Colonic mucosa (tissue), 4 donors: ENCODE data around the gene SERBP1. TPM values are rescaled to one million over a fixed set of nuclear protein-coding genes. Genes with fewer than 3 reads are reported as not detected.
"Not testable (repeated sequence)": the region's sequence is repeated elsewhere in the genome, so short reads cannot be mapped to it uniquely, and the experiment has no call there.

Experiments
- DNase-seq: peaks from one replicate; pipeline ENCODE4 v3.0.0-alpha.2; 2020
- H3K27ac ChIP-seq: fragments of 200-600 bp; one replicate; pipeline ENCODE4 v1.8.0; 2021
- H3K27me3 ChIP-seq: fragments of 200-600 bp; one replicate; pipeline ENCODE4 v1.8.0; 2021
- H3K36me3 ChIP-seq: fragments of 200-600 bp; one replicate; pipeline ENCODE4 v1.8.0; 2021
- H3K4me1 ChIP-seq: fragments of 200-600 bp; one replicate; pipeline ENCODE4 v1.8.0; 2021; ENCODE audit warnings: mild to moderate bottlenecking
- H3K4me3 ChIP-seq: fragments of 200-600 bp; one replicate; pipeline ENCODE4 v1.8.0; 2021
- H3K9ac ChIP-seq, 2 donors: one replicate each; pipeline ENCODE4 v1.7.0; 2013; ENCODE audit warnings: control low read depth in 2 of 2, low read depth in 2 of 2, low read length in 2 of 2
- H3K9me3 ChIP-seq: fragments of 200-600 bp; one replicate; pipeline ENCODE4 v1.8.0; 2021
- intact Hi-C: fragments of 100-400 bp; cut with DNase I; formaldehyde crosslinking; loops from one replicate; pipeline ENCODE4 v1.14.1; 2022
- total RNA-seq, 2 donors: library from RNA; stranded (reverse); fragmentation: NEBNext Ultra II Directional in 1 of 2; extraction: Animal tissue kit (Norgen Biotek cat#: 25700) in 1 of 2; gene quantifications; one replicate each; pipeline ENCODE4 v1.2.1, GENCODE V29; 2021
- TF ChIP-seq, protein P1 (sequence below): fragments of 200-600 bp; IDR thresholded peaks from one replicate; pipeline ENCODE4 v1.8.0; 2022; ENCODE audit warnings: antibody characterized with exemption, mild to moderate bottlenecking
- donor health status: healthy.
- donor health status: DM: no; HTN: no; CAD: no.
- donor health status: DM: no; HTN: no; CAD: no.

The SERBP1 gene
- total RNA-seq, 2 donors from 2014 or later = 152 to 260 TPM

DNA sequence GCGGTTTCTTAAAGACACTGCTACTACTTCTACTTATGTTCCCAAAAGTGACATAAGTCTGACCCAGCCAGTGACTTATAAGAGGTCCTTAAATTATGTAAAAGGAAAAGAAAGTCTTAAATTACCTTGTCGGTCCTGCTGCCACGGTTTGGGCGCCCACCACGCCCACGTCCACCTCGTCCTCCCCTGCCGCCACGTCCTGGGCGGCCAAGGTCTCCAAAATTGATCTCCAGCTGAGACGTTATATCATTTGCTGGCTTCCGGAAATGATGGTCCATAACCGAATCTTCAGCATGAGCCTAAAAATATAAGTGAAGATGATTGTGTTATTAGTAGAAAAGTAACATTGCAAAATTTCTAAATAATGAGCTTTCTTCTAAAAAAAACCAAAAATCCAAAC, 15.2 kb downstream of the SERBP1 start:
- no peaks in the 10 kb centered on the region for H3K4me1 ChIP-seq
- no peak overlapping the region for H3K27ac ChIP-seq
- TF ChIP-seq, protein P1, sequence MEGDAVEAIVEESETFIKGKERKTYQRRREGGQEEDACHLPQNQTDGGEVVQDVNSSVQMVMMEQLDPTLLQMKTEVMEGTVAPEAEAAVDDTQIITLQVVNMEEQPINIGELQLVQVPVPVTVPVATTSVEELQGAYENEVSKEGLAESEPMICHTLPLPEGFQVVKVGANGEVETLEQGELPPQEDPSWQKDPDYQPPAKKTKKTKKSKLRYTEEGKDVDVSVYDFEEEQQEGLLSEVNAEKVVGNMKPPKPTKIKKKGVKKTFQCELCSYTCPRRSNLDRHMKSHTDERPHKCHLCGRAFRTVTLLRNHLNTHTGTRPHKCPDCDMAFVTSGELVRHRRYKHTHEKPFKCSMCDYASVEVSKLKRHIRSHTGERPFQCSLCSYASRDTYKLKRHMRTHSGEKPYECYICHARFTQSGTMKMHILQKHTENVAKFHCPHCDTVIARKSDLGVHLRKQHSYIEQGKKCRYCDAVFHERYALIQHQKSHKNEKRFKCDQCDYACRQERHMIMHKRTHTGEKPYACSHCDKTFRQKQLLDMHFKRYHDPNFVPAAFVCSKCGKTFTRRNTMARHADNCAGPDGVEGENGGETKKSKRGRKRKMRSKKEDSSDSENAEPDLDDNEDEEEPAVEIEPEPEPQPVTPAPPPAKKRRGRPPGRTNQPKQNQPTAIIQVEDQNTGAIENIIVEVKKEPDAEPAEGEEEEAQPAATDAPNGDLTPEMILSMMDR = no peak
- no peak for DNase-seq
- no peak overlapping the region for H3K4me3 ChIP-seq
- H3K27me3 ChIP-seq = no peaks in the 10 kb centered on the region
- H3K36me3 ChIP-seq = no peaks in the 10 kb centered on the region
- no peak overlapping the region for H3K9ac ChIP-seq
- intact Hi-C loops = no loop called here
- H3K9me3 ChIP-seq = no peaks in the 10 kb centered on the region

DNA sequence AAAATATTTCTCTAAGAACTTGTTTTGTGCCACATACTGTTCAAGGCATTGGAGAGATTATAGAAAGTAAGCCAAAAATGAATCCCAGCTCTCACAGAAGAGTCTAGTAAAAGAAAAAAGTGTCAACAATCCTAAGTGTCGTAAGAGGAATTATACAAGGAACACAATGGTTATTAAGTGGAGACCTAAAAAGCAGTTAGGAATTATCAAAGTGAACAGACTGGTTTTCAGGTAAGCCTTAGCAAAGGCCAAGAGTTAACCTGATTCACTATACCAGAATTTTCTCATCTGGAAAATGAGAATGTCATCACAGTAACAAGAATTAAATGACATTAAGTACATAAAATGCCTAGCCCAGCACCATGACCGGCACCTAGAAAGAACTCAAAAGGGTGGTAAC, 15.6 kb downstream of the SERBP1 start:
- TF ChIP-seq, protein P1 = no peak
- no peak overlapping the region for H3K9ac ChIP-seq
- H3K9me3 ChIP-seq = no peaks in the 10 kb centered on the region
- no peaks in the 10 kb centered on the region for H3K4me1 ChIP-seq
- intact Hi-C loops = no loop called here
- no peaks in the 10 kb centered on the region for H3K27me3 ChIP-seq
- H3K36me3 ChIP-seq = no peaks in the 10 kb centered on the region
- H3K27ac ChIP-seq = no peak overlapping the region
- H3K4me3 ChIP-seq = no peak overlapping the region
- DNase-seq = no peak

DNA sequence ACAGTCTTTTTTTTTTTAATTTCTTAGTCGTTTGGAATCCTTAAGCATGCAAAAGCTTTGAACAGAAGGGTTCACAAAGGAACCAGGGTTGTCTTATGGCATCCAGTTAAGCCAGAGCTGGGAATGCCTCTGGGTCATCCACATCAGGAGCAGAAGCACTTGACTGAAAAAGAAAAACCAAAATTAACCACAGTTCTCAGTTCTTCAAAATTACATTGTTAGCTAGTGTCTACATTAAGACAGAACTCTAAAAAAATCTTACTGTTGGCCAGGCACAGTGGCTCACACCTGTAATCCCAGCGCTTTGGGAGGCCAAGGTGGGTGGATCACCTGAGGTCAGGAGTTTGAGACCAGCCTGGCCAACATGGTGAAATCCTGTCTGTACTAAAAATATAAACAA, 17.1 kb downstream of the SERBP1 start:
- H3K9me3 ChIP-seq, H3K4me1 ChIP-seq, H3K36me3 ChIP-seq, intact Hi-C loops, H3K4me3 ChIP-seq, DNase-seq, H3K9ac ChIP-seq, H3K27ac ChIP-seq, H3K27me3 ChIP-seq: not testable (repeated sequence)

DNA sequence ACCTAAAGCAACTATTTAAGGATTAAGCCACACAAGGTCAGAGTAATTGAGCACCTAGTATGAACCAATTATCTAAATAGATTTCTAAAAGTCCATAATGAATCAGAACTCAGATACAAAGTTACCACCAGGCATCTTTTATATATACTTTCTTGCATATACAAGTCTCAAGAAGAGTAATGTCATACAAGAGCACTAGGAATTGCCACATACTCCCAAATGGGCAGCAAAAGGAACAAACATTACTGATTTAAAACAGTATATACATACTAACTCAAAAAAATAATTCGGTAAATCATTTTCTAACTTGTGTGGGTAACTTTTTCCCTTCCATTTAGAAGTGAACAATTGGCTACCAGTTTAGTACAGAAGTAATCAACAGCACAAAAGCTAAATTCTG, 22.1 kb downstream of the SERBP1 start:
- TF ChIP-seq, protein P1 = no peak
- Histone ChIP-seq H3K4me3 (no peak overlapping the region), H3K9me3 (no peaks in the 10 kb centered on the region), H3K4me1 (no peaks in the 10 kb centered on the region), H3K36me3 (no peaks in the 10 kb centered on the region), H3K27me3 (no peaks in the 10 kb centered on the region), H3K27ac (no peak overlapping the region), H3K9ac (no peak overlapping the region)
- intact Hi-C loops = no loop called here
- no peak for DNase-seq

DNA sequence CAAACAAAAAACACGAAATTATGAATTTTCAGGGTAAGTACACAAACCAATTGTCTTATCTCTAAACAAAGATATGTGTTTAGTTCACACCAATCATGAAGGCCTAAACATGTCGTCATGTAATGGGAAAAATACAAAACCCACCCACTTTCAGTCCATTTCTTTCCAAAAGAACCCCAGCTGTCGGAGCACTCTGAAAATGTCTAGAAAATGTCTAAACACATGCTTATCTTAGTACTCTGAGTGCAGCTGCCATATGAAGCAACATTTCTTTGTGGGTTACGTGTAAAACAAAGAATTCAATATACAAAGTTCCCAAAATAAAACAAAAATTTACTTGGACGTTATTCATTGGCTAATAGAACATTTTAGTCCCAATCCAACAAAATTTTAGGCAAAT, 22.7 kb downstream of the SERBP1 start:
- intact Hi-C loops = no loop called here
- TF ChIP-seq, protein P1 = no peak
- no peak overlapping the region for H3K27ac ChIP-seq
- no peaks in the 10 kb centered on the region for H3K4me1 ChIP-seq
- no peak overlapping the region for H3K9ac ChIP-seq
- H3K4me3 ChIP-seq = no peak overlapping the region
- no peak for DNase-seq
- H3K9me3 ChIP-seq = no peaks in the 10 kb centered on the region
- H3K36me3 ChIP-seq = no peaks in the 10 kb centered on the region
- no peaks in the 10 kb centered on the region for H3K27me3 ChIP-seq

DNA sequence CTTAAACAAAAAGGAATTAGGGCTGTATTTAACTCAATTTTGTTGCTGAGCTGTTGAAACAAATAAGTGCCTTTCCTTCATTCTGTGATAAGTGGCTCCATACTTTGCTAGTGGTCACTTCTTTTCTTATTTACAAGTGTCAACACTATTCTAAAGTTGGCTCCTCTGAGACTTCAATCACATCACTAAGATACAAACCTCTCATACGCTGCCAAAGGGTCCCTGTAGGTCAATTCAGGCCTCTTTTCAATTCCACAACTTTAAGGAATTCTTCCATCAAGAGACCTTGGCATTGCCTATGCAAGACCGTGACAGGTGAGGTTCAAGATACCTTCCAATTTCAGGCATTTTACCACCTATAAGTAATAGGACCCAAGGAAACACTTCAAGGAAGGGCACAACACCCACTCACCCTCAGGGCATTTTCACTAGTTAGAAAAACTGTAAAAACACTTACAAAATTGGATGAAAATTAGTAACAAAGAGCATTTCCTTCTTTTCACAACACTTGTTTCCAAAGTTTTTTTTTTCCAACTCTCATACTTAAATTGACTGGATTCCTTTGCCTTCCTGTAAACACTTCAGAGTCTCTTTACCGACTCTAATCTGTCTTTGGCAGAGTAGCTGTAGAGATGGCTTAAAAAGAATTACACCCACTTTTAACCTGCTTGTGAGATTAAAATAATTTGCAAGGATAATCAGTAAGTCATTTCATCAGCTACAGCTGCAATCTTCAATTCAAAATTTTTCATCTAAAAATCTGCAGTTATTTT, 24.5 kb downstream of the SERBP1 start:
- Histone ChIP-seq H3K9me3 (no peaks in the 10 kb centered on the region), H3K36me3 (no peaks in the 10 kb centered on the region), H3K27ac (no peak overlapping the region), H3K9ac (no peak overlapping the region), H3K27me3 (no peaks in the 10 kb centered on the region), H3K4me1 (no peaks in the 10 kb centered on the region), H3K4me3 (no peak overlapping the region)
- TF ChIP-seq, protein P1 = no peak
- intact Hi-C loops = no loop called here
- no peak for DNase-seq
